HG03139 (cell line): Measurements from ENCODE around the gene BTBD16.

Source experiments
- ATAC-seq: cut with Tn5 transposase; IDR thresholded peaks from one replicate; pipeline ENCODE4 v1.9.1; 2021; ENCODE audit not compliant: unreplicated experiment

Gene BTBD16

DNA sequence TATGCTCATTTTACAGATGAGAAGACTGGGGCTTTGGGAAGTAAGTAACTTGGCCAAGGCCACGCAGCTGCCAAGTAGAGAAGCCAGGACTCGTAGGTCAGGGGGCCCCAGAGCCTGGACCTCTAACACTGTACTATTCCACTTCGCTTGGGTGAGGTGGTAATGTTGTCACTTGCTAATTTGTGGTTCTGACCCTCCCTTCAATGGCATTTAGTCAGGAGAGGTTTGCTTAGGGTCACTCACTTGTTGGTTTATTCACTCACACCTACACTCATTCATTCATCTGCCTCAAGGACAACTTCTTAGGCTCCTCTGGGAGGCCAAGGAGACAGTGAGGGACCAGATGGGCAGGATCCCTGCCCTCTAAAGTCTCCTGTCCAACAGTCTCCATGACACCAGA, 21.3 kb downstream of the BTBD16 start:
- ATAC-seq, result no peak

DNA sequence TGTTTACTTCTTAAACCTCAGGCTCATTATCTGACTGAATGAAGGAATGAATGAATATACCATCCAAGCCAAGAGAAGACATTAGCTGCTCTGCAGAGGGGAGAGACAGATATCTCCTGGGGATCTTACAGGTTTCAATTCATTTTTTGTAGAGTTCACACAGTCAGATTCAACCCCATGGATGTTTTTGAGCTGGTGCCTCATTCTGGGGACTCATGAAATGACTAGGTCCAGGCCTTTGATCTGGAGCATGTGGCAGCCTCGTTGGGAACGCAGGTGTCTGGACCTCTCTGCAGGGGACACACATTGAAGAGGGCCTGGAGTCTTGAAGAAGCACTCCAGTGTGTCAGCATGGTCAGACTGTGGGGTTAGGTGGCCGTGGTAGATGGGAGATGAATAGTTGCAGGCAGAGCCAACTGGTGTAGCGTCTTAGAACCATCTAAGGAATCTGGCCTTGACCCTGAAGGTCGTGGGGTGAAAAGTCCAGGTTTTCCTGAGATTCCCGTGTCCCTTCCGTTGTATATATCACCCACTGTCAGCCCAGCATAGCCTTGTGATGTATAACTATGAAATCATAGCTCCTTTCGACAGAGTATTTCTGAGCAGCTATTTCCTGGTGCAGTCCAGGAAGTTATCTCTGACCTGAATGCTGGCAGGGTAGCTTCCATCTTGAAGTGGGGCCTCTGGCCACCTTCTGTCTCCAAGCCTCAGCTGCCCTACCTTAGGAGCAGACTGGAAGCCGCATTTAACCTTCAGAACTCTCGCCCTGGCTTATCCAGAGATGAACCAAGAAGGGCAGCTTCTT, 22.3 kb downstream of the BTBD16 start:
- ATAC-seq, result no peak

DNA sequence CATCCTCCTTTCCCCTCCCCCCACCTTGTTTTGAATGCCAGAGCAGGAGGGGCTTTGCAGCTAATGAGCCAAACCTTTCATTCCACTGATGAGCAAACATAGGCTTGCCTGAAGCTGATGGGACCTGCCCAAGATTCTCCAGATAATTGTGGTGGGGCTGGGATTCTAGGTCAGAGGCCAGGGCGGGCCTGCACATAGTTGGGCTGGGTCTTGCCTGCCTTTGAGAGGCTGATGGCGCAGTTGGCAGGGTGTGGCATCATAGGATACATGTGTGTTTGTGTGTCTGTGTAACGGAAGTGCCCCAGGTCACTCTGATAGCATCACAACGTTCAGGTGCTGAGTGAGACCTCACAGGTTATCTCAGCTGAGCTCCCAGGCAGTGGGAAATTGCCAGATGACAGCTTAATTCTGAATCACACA, 22.9 kb downstream of the BTBD16 start:
- ATAC-seq, result no peak

DNA sequence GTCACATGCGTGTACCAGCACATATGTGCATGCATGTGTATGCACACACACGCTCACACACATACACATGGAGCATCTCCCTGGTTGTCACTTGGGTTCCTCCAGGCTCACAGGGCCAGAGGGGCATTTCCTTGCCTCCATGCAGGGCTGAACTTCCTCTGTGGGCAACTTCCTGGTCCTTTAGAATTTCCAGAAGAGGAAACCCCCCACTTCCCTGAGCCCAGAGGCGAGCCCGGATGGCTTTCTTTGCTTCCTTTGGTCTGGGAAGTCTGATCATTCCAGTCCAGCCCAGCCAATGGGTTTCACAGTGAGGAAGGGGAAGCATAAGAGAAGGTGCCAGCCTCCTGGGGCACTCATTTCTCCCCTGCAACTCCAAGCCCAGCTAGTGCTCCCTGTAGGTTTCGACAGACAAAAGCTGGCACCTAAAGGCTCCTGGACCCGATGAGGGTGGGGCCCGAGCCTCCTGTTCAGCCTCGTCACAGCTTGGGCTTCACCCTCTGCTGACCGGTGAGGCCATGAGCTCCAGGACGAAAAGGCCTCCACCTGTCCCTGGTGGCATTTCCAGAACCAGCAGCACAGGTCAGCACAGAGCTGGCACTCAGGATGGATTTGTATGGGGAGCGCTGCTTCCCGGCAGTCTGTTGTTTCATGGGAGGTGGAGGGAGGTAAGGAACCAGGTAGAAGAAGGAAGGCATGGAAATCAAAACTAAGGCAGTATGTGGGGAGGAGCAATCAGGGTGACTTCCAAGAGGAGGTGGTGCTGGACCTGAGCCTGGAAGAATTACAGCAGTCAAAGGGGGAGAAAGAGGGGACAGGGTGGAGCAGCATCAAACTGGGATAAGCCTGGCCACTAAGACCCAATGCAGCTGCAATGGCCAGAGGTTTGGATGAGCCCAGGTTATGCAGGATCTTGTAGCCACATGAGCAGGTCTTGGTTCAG, 23.7 kb downstream of the BTBD16 start:
- no peak for ATAC-seq

DNA sequence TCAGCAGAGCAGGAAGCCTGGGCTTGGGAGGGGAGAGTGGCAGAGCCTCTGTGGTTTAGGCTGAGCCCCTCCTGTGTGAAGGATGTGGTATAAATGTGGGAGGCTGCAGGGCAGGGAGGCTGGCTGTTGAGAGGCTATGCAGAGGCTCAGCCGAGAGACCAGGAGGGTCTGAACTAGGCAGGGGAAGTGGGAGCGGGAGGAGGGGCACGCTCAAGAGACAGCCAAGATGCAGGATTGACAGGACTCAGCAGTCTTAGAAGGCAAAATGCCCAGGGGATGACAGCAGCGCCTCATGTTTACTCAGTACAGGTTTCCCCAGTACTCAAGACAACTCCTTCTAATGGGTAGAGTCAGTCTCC, 24.3 kb downstream of the BTBD16 start:
- no peak for ATAC-seq

DNA sequence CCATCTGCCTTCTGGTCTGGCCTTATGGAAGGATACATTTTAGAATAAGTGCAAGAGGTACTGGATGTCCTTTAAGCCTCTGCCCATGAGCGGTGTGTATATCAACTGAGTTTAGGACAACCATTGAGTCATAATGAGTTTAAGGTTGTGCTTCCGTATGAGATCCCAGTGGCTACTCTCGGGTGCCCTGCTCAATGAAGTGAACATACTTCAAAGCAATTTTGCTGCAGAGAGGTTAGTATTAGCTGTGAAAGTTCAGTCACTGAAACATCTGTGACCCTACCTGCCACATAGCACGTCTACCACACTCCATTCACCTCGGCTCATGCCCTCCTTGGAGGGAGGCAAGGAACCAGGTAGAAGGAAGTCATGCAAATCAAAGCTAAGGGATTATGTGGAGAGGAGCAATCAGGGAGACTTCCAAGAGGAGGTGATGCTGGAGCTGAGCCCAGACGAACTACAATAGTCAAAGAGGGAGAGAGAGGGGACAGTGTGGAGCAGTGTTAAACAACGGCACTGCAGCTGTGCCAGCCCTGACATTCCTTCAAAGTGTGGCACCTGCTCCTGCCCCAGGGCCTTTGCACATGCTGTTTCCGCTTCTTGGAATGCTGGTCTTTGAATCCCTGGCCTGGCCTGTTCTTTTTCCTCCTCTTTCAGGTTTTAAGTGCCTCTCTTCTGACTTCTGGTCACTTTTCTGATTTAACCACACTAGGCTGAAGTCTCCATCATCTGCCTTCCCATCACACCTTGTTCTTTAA, 25.4 kb downstream of the BTBD16 start:
- no peak for ATAC-seq

DNA sequence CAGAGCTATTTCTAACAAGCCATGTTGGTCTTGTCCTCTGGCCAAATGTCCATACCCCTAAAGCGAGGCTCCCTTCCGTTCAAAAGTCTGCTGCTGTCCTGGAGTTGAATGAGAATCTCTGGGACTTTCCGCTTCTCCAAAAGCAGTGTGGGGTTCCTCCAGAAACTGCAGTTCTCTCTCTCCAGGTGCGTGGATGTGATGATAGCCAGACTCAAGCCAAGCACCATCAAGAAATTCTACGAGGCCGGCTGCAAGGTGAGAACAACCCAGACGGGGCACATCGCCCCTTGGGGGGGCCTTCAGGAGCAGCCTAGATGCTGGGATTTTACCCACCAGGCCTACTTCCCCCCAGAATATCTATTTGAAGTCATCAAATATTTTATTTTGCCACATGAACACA, 26.5 kb downstream of the BTBD16 start:
- no peak for ATAC-seq

DNA sequence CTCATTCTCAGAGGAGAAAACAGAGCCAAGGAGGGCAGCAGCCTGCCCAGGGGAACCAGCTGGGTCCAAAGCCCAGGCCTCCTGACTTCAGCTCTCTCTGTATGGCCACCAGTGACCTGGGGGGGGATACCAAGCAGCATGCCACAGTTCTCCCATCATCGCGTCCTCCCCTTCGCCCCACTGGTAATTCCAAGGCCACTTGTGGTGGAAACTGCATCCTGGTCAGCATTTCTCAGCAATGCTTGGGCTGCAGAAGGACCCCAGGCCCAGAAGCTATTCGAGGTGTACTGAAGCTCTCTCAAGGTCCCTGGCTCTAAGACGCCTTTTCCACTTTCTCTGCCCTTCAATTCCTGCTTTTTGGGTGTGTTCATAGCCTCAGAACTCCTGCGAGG, 27.1 kb downstream of the BTBD16 start:
- ATAC-seq, result no peak

DNA sequence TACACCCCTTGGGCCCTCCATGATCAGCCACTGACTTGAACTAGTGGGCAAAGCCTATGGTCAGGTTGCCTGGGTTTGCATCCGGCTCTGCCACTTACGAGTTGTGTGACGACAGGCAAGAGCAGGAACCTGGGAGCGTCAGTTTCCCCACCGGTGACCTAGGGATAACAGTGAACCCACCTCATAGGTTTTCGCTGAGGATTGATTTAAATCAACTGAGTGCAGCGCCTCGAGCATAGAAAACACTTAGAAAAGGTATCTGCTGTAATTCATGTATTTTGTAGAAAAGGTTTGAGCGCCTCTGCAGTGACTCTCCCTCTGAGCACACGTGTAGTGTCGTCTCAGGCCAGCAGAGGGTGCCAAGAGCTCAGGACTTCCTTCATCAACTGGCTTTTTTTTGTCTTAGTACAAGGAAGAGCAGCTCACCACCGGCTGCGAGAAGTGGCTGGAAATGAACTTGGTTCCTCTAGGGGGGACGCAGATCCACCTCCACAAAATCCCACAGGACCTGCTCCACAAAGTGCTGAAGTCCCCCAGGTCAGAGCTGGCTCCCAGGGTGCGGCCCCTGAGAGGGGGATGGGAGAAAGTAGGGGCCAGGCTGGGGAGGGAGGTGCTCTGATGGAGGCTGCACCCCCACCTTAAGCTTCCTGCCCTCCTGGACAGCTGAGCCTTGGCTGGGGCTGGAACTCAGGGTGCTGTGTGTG, 27.7 kb downstream of the BTBD16 start:
- peak; percentile 68 for ATAC-seq

DNA sequence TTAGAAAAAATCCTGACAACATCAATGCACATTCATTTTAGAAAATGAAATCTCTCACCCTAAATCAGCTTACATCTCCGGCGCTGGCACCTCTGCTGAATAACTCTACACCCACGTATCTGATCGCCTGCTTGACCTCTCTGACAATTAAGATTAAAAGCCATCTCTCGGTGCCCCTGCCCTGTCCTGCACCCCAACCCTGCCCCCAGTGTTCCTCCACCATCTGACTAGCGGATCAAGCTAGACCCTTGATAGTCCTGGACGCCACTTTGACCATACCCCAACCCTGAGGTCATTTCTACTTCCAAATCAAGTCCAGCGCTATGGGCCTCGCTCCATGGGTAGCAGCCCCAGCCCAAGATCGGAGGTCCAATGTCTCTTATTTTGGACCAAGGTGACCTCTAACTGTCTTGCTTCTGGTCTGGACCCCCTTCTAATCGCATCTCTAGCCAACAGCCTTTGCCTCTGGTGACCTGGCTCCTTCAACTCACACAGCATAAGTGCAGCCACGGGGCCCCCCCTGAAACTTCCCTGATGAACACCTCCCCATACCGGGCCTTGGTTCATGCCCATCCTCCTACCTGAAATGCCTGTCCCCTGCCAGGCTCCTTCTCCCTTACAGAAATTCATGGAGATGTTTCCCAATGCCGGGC, 28.5 kb downstream of the BTBD16 start:
- no peak for ATAC-seq

DNA sequence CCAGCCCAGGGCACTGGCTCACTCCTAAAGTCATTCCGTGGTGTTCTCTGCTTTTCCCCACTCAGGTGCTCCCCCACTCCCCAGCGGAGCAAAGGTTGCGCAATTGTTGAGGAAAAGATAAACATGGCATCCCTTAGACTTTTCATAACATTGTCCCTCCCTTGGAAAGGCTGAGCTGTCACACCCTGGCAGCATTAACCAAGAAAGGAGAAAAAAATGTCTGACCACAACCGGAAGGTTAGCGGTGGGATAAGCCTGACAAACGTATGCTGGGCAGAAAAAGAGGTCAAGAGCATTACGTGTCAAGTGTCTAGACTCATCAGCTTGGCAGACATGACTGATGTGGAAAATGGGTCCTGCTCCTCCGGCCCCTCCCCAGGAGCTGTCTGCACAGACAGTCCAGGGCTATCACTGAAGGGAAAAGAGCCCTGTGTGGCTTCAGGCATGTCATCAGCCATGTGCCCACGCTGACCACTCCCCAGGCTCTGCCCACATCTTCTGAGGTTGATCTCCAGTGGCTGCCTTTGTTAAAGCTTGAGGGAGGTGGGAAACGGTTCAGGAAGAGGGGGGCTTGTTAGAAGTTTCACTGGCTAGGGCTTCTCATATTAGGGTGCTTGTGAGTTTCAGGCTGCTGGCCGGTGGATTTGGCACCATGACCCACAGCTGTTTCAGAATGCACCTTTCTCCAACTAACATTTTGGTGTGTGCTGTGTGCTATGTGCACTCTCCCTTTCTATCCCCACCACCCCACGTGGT, 30.1 kb downstream of the BTBD16 start:
- no peak for ATAC-seq

DNA sequence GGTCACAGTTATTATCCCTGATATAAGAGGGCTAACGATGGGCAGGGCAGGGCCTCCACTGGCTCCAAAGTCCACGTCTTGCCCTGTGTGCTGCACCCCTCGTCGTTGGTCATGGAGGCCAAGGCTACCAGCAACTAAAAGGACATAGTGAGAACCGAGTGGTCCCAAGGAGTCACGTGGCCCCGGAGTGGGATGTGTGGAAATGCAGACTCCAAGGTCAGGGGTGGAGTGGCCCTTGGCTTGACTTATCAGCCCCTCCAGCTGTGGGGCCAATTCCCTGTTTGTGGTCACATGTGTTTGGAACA, 30.7 kb downstream of the BTBD16 start:
- ATAC-seq, result no peak

DNA sequence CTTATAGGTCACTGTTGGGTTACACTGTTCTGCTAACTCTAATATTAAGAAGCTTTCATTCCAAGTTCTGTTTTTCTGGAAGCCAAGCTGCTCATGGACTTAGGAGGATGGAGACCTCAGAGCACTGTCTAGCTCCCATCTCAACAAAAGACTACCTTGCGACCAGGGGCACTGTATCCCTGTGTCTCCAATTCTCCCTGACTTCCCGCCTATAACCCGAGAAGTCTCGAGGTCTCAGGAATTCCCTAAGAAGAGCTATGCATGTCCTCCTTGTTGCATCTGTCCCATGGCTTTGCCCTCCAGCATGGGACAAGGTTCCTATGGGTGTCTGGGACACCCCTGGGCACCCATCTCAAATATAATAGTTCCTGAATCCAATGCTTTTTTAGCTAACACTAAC, 31.2 kb downstream of the BTBD16 start:
- ATAC-seq, result no peak

DNA sequence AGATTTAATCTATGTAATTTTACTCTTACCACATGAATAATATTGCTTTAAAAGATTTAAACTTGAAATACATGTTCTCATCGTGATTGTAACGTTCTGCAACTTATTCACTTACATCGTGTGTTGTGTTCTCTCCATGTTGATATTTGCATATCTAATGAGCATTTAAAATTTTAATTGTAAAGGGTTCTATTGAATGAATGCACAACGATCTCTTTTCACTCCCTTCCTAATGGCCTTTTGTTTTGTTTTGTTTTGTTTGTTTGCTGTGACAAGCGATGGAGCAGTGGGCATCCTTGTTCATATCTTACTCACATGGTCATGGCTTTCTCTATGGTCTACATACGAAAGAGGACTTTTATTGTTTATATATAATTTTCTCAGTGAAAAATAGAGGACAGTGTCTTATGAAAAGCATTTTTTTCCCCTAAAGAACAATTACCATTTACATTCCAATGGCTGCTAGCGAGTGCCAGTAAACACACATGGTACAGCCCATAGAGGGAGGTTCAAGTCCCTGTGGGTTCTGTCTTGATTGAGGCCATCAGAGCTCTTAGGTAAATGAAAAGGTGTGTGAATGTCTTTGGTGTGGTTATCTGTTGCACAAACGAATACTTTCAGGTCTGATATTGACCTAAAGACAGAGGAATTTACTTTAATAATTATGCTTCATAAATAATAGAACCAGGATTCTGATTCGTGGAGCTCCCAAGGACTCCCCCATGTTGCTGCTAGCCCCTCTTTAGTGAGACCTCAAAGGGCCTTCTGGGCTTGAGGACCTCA, 32.4 kb downstream of the BTBD16 start:
- no peak for ATAC-seq

DNA sequence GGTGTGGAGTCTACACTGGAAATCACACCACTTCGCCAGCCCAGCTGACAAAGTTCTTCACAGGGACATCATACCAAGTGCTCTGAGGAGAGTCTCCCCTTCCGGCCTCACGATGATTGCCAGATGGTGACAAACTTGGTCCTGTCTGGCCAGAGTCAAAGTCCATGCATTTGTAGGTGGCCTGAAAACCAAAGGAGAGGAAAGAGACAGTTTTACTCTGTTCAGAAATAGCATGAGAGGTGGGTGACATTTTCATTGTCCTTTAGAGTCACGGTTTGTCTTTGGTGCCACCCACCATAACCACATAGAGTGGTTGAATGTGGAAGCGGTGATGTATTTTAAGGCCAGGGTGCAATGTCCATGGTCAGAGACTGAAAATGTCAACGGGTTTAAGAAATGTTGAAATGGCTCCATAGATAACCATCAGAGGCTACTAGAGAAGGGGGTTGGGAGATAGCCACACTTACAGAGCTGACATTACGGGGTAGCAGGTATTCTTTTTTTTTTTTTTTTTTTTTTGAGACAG, 33.0 kb downstream of the BTBD16 start:
- ATAC-seq, result no peak

DNA sequence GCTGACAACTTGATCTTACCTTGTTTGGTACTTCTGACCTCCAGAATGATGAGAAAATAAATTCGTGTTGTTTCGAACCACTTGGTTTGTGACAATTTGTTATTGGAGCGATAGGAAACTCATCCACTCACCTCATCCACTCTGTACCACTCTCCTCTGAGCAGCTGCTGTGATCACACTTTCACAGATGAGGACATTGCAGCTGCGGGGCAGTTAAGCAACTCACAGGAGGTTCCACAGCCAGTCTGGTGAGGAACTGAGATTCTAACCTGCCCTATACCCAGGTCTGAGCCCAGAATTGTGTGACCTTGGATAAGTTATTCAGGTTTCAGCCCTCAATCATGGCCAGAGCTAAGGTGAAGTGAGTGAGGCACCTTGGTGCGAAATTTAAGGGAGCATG, 35.2 kb downstream of the BTBD16 start:
- ATAC-seq, result no peak

DNA sequence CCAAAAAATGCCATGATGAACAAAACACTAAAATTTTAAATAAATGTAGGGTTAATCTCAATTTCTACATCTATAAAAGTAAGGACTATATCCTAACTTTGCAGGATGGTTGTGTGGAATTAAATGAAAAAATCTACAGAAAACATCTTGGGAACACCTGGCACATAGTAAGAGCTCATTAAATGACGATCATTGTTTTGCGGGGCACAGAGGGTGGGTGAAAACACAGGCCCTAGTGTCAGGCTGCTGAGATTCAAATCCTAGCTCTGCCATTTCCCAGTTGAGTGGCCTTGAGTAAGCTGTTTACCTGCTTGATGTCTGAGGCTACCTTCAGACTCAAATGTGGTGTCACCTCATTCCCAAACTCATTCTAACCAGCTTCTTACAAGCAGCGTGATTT, 35.6 kb downstream of the BTBD16 start:
- no peak for ATAC-seq

DNA sequence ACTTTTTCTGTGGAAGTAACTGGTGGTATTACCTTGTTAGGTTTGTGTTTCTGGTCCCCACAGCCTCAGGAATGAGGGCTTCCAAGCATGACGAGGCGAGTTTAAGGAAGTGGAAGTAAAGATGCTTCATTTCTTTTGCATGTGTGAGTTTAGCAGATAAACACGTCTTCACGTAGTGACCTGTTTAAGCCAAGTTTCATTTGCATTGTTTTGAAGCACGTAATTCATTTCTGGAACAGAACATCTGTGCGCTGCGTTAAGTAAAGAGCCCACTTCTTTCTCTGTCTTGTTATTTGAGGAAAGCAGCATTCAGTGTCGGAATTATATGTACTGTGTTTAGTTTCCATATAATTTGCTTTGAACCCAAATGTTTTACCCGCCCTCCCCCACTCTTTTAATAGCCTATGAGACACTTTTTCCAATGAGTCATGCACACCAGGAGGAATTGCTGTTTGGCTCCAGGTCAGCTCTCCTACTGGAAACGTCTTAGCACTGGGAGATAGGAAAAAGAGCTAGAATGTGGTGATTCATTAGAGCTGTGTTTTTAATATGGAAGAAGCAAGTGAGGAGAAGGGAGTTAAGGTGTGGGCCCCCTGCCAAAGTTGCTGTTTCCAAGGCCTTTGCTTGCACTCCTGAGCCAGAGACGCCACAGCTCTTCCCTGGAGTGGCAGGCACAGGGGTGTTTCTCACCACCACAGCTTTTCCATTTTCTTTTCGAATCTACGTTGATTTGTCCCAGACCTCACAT, 36.7 kb downstream of the BTBD16 start:
- no peak for ATAC-seq
